ENCODE results near the gene DAD1.
"Not testable (repeated sequence)": the region's sequence is repeated elsewhere in the genome, so short reads cannot be mapped to it uniquely, and the experiment has no call there.

- not testable (repeated sequence) for TF ChIP-seq TCF12 (IDR thresholded peaks at IDR 0.05); CTCF (IDR thresholded peaks at IDR 0.05); MAX (IDR thresholded peaks at IDR 0.05; ENCODE audit: low read depth); POLR2AphosphoS5 (IDR thresholded peaks at IDR 0.05; ENCODE audit: low read depth, low read length); JUND (IDR thresholded peaks at IDR 0.05); CHD2 (IDR thresholded peaks at IDR 0.05; ENCODE audit: low read length, partially characterized antibody); EZH2phosphoT487 (IDR thresholded peaks at IDR 0.05; ENCODE audit: borderline replicate concordance, low read depth); IRF3 (IDR thresholded peaks at IDR 0.05; ENCODE audit: low read depth, low read length); ELF1 (IDR thresholded peaks at IDR 0.05); RFX5 (IDR thresholded peaks at IDR 0.05; ENCODE audit: low read length); PBX3 (IDR thresholded peaks at IDR 0.05); RAD21 (IDR thresholded peaks at IDR 0.05; ENCODE audit: low read length); MXI1 (IDR thresholded peaks at IDR 0.05; ENCODE audit: low read depth, low read length); TAF1 (IDR thresholded peaks at IDR 0.05; ENCODE audit: borderline replicate concordance, low read depth, low read length)
Observed at GRCh38 chr14:22566266-22566665, 22.8 kb downstream of the DAD1 start.

Data from SK-N-SH (cell line).